ES-I3 (cell line): ENCODE data around the gene OAS3.

Experiments used
- H3K36me3 ChIP-seq: 2 replicates; pipeline ENCODE4 v1.6.1; 2013; ENCODE audit warnings: mild to moderate bottlenecking, low read length, control low read depth, moderate library complexity; ENCODE audit not compliant: insufficient read depth
- H3K4me1 ChIP-seq: 2 replicates; pipeline ENCODE4 v1.6.1; 2013; ENCODE audit warnings: mild to moderate bottlenecking, control low read depth, low read length; ENCODE audit not compliant: insufficient read depth
- H3K9ac ChIP-seq: 2 replicates; pipeline ENCODE4 v1.6.1; 2013; ENCODE audit warnings: low read depth, mild to moderate bottlenecking, low read length, moderate library complexity
- H3K9me3 ChIP-seq: 2 replicates; pipeline ENCODE4 v1.6.1; 2013; ENCODE audit warnings: mild to moderate bottlenecking, low read length, moderate library complexity; ENCODE audit not compliant: control insufficient read depth, insufficient read depth

OAS3 gene

GRCh38 chr12:113010701-113011100, 72.4 kb downstream of the OAS3 start:
- Histone ChIP-seq H3K9ac (no peak overlapping the region), H3K9me3 (peaks cover 8% of the 10 kb centered on the region; the same call in 1 of the 2 replicates), H3K36me3 (no peaks in the 10 kb centered on the region), H3K4me1 (no peaks in the 10 kb centered on the region)

- Histone ChIP-seq H3K9me3 (peaks cover 8% of the 10 kb centered on the region; the same call in 1 of the 2 replicates), H3K4me1 (peaks cover 4% of the 10 kb centered on the region; the same call in 1 of the 2 replicates), H3K36me3 (no peaks in the 10 kb centered on the region), H3K9ac (no peak overlapping the region)
Measured at GRCh38 chr12:113014565-113014964, 76.3 kb downstream of the OAS3 start.

GRCh38 chr12:113016796-113017195, 78.5 kb downstream of the OAS3 start:
- peaks cover 4% of the 10 kb centered on the region; the same call in 1 of the 2 replicates for H3K4me1 ChIP-seq
- no peaks in the 10 kb centered on the region for H3K9me3 ChIP-seq
- H3K9ac ChIP-seq, result no peak overlapping the region
- H3K36me3 ChIP-seq, result no peaks in the 10 kb centered on the region

GRCh38 chr12:113019025-113019424, 80.8 kb downstream of the OAS3 start:
- no peaks in the 10 kb centered on the region for H3K9me3 ChIP-seq
- H3K4me1 ChIP-seq, result peaks cover 4% of the 10 kb centered on the region; the same call in 1 of the 2 replicates
- H3K36me3 ChIP-seq, result no peaks in the 10 kb centered on the region
- no peak overlapping the region for H3K9ac ChIP-seq

GRCh38 chr12:113021500-113021899, 83.2 kb downstream of the OAS3 start:
- H3K4me1 ChIP-seq, result peaks cover 4% of the 10 kb centered on the region; the same call in 1 of the 2 replicates
- H3K9me3 ChIP-seq, result no peaks in the 10 kb centered on the region
- H3K36me3 ChIP-seq, result no peaks in the 10 kb centered on the region
- no peak overlapping the region for H3K9ac ChIP-seq
